OCI-M2 (cell line): ENCODE measurements around the gene BANF1.

Experiments used
- DNase-seq: peaks from one replicate; lab custom pipeline; 2025; ENCODE audit not compliant: unreplicated experiment; lab: John Stamatoyannopoulos, UW

BANF1 gene

GRCh38 chr11:66036334-66036710 is 34.0 kb downstream of the BANF1 start:
- DNase-seq = no peak

- no peak for DNase-seq
These were observed 35.0 kb downstream of the BANF1 start for GRCh38 chr11:66037327-66037726.

- no peak for DNase-seq
These were observed 37.5 kb downstream of the BANF1 start for GRCh38 chr11:66039765-66040164.

GRCh38 chr11:66042227-66042995 is 40.1 kb downstream of the BANF1 start:
- no peak for DNase-seq

- no peak for DNase-seq
These were observed 40.9 kb downstream of the BANF1 start for GRCh38 chr11:66042996-66043906.

- DNase-seq = no peak
These were observed 42.5 kb downstream of the BANF1 start for GRCh38 chr11:66044757-66045156.

GRCh38 chr11:66045177-66045639 is 42.9 kb downstream of the BANF1 start:
- peak; percentile 41 for DNase-seq

GRCh38 chr11:66046901-66047300 is 44.6 kb downstream of the BANF1 start:
- DNase-seq = no peak

GRCh38 chr11:66047541-66048365 is 45.5 kb downstream of the BANF1 start:
- DNase-seq = no peak

- no peak for DNase-seq
These were observed 46.4 kb downstream of the BANF1 start, which contains the start of gene GAL3ST3 for GRCh38 chr11:66048547-66049323. GAL3ST3 (minus strand) TSS chr11:66049161; CDS start chr11:66045415, 3,746 bp downstream.

- DNase-seq = no peak
These were observed 48.4 kb downstream of the BANF1 start for GRCh38 chr11:66050581-66051231.

- DNase-seq = no peak
These were observed 49.1 kb downstream of the BANF1 start for GRCh38 chr11:66051371-66051765.

- DNase-seq = peak; percentile 47
These were observed 49.7 kb downstream of the BANF1 start, which contains the start of gene SF3B2 for GRCh38 chr11:66051766-66052663. SF3B2 (plus strand) TSS chr11:66052364; CDS start chr11:66052385, 21 bp downstream.

GRCh38 chr11:66052664-66052982 is 50.3 kb downstream of the BANF1 start:
- DNase-seq = no peak
